ENCODE measurements around the gene MED27.

Gene MED27

DNA sequence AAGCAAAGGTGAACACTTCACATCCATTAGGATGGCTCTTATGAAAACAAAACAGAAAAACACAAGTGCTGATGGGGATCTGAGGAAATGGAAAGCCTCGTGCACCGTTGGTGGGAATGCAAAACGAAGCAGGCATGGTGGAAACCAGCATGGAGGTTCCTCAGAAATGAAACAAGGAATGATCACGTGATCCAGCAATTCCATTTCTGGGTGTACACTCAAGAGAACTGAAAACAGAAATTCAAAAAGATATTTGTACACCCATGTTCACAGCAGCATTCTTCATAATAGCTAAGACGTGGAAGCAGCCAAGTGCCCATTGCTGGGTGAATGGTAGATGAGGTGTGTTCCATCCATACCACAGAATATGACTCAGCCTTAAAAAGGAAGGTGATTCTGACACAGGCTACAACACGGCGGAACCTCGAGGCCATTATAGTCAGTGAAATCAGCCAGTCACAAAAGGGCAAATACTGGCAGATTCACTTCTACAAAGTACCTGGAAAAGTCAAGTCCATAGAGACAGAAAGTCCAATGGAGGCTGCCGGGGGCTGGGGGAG, 252.6 kb downstream of the MED27 start:
- DNase-seq = no peak

DNA sequence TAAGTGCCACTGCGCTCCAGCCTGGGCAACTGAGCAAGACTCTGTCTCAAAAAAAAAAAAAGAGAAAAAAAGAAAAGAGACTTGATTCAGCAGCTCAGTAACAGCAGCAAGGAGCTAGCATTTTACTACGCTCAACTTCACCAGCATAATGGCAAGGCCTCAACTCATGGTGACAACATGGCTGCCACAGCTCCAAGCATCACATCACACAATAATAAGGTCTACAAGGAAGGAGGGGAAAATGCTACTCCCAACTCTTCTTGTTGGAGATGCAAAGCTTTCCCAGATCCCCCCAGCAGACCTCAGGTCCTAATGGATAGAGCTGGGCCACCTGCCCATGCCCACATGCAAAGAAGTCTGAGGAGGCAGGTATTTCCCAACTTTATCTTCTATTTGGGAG, 253.6 kb downstream of the MED27 start:
- no peak for DNase-seq

GRCh38 chr9:131824953-131825495, 254.6 kb downstream of the MED27 start:
- DNase-seq = no peak

- no peak for DNase-seq
Observed at GRCh38 chr9:131824155-131824594, 255.5 kb downstream of the MED27 start.

- DNase-seq = no peak
Observed at GRCh38 chr9:131823701-131824146, 255.9 kb downstream of the MED27 start.

- no peak for DNase-seq
Observed at GRCh38 chr9:131818089-131818488, 261.6 kb downstream of the MED27 start.

DNA sequence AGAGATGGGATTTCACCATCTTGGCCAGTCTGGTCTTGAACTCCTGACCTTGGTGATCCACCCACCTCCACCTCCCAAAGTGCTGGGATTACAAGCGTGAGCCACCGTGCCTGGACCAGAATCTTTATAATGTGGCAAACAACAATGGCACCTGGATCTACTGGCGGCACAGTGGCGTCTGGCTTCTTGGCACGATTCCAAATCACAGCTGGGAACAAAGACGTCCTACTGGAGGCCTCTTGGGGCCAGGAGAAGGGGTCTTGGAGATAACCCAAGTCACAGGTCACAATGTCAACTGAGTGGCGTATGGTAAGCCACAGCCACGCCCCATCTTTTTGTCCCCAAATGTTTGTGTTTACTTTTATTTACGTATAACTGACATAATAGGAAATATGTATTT, 262.0 kb downstream of the MED27 start:
- DNase-seq = peak; percentile 71

DNA sequence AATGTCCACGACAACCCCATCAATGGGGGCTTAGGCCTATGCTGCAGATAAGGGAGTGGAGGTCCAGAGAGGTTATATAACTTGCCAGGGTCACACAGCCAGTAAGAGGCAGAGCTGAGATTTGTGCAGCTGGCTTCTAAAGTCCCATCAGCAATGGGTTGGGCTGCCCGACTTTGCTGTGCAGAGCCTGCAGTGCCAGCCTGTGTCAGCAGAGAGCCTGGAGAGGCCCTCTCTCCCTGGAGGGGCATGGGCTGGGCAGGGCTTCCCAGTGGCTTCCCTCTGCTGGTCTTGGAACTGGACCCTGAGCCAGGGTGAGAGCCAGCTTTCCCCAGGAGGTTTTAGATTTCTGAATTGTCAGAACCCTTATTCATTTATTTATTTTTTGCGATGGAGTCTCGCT, 262.6 kb downstream of the MED27 start:
- no peak for DNase-seq

- DNase-seq = no peak
Observed at GRCh38 chr9:131815970-131816873, 263.4 kb downstream of the MED27 start.

DNA sequence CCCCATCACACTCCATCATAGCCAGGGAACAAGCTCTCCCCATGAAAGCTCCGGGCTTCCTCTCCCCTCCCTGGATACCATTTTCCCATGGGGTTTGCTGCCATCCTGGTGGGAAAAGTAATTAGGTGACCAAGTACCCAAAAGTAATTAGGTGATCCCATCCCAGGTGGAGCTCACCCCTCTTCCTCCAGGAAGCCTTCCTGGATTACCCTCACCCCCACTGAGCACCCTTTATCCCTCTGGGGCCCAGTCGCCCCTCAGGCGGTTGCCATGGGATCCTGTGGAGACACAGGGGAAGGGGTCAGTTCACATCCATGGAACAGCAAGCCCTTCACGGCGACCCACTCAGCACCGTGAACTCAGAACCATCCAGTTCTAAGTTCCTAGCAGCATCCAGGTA, 265.0 kb downstream of the MED27 start:
- DNase-seq = no peak

- DNase-seq = no peak
Observed at GRCh38 chr9:131813116-131813515, 266.6 kb downstream of the MED27 start.

- DNase-seq = no peak
Observed at GRCh38 chr9:131812116-131812790, 267.4 kb downstream of the MED27 start.

DNA sequence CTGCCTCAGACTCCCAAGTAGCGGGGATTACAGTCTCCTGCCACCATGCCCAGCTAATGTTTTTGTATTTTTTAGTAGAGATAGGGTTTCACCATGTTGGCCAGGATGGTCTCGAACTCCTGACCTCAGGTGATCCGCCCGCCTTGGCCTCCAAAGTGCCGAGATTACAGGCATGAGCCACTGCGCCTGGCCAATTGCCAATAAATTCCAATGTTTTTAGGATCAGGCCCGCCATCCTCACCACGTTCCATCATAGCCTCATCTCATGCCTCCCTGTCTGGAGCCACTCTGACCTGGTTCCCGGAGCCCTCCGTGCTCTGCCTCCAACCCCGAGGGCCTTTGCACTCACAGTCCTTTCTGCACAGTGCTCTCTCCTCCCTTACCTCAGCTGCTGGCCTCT, 268.3 kb downstream of the MED27 start:
- no peak for DNase-seq

DNA sequence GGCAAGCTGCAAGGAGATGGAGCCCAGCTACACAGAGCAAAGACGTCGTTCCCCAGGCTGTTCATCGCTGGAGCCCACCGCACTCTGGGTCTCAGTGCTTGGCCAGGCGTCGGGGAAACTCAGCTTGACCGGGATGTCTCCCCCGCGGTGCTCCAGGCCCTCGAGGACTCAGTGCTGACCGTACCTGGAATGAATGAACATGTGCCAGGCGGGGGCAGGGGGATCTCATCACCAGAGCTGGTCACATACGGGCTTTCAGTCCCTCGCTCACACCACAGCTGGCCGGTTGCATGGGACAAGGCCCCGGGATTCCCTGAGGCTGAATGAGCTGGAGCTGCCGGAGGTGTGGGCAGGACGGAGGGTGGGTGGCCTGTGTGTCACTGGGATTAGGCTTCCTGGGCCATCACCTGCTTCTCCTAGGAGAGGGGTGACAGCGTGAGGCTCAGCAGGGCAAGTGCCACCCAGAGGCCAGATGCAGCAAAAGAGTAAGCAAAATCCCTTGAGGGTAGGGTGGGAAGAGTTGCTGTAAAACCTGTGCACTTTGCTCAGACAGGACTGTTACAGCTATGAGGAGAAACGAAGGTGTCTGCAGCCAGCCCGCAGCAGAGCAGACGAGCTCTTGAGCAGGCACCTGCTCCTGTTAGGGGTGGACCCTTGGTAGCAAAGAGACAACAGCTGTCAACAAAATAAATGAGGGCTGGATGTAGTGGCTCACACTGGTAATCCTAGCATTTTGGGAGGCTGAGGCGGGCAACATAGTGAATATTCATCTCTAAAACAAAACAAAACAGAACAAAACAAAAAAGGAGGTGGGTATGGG, 269.1 kb downstream of the MED27 start:
- DNase-seq = no peak

All from NCI-H2227 treated with DMSO at 0.1 percent for 48 hours (cell line).